Measurements from ENCODE around the gene TTBK1.

GRCh38 chr6:43295456-43295855 lies 52.2 kb downstream of the TTBK1 start:
- TF ChIP-seq, protein P1, sequence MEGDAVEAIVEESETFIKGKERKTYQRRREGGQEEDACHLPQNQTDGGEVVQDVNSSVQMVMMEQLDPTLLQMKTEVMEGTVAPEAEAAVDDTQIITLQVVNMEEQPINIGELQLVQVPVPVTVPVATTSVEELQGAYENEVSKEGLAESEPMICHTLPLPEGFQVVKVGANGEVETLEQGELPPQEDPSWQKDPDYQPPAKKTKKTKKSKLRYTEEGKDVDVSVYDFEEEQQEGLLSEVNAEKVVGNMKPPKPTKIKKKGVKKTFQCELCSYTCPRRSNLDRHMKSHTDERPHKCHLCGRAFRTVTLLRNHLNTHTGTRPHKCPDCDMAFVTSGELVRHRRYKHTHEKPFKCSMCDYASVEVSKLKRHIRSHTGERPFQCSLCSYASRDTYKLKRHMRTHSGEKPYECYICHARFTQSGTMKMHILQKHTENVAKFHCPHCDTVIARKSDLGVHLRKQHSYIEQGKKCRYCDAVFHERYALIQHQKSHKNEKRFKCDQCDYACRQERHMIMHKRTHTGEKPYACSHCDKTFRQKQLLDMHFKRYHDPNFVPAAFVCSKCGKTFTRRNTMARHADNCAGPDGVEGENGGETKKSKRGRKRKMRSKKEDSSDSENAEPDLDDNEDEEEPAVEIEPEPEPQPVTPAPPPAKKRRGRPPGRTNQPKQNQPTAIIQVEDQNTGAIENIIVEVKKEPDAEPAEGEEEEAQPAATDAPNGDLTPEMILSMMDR (IDR thresholded peaks at IDR 0.05; ENCODE audit: poor library complexity, severe bottlenecking), result no peak
- TF ChIP-seq EP300 (conservative IDR thresholded peaks at IDR 0.05; ENCODE audit: poor library complexity, severe bottlenecking), result no peak
- no peak for TF ChIP-seq POLR2AphosphoS5 (IDR thresholded peaks at IDR 0.05)
- TF ChIP-seq SMC3 (conservative IDR thresholded peaks at IDR 0.05; ENCODE audit: poor library complexity), result no peak
- TF ChIP-seq RAD21 (conservative IDR thresholded peaks at IDR 0.05), result no peak
- TF ChIP-seq EZH2 (IDR thresholded peaks at IDR 0.05; ENCODE audit: borderline replicate concordance, insufficient read depth, low read length, poor library complexity, severe bottlenecking), result no peak
- no peak for TF ChIP-seq REST (IDR thresholded peaks at IDR 0.05; ENCODE audit: borderline replicate concordance)
- no peak for TF ChIP-seq MXI1 (conservative IDR thresholded peaks at IDR 0.05; ENCODE audit: poor library complexity, severe bottlenecking)
- TF ChIP-seq TAF1 (IDR thresholded peaks at IDR 0.05; ENCODE audit: low read depth), result no peak

Measured in neural cell (in vitro differentiated cells).